Suppressor macrophage (primary cell): ENCODE data around the gene USP10.

ENCODE experiments used
- DNase-seq, 4 experiments: peaks; one replicate each; pipeline ENCODE4 v3.0.0-alpha.2; 2020 to 2022

Gene USP10

DNA sequence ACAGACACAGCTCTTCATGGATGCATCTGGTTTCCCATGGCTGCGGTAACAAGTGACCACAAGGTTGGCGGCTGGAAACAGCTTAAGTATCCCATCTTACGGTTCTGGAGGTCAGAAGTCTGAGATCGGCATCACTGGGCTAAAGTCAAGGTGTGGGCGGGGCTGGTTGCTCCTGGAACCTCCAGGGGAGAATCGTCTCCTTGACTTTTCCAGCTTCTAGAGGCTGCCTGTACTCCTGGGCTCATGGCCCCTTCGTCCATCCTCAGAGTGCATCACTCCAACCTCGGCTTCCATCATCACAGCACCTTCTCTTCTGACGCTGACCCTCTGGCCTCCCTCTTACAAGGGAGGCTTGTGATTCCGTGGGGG, 107.1 kb downstream of the USP10 start:
- no peak for DNase-seq

DNA sequence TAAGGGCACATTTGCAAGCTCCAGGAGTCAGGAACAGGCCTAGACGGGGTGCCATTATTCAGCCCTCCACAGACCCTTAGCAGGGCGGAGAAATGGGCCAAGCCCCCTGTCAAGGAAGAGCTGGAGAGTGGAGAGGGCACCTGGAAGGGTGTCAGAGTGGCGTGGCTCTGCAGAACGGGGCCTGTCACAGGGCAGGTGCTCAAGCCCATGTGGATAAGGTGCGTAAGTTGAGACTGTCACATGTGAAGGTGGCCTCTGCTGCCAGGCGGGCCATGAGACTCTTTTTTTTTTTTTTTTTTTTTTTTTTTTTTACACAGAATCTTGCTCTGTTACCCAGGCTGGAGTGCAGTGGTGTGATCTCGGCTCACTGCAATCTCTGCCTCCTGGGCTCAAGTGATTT, 108.0 kb downstream of the USP10 start:
- peak in 1 of 4 experiments; percentile 1 for DNase-seq

DNA sequence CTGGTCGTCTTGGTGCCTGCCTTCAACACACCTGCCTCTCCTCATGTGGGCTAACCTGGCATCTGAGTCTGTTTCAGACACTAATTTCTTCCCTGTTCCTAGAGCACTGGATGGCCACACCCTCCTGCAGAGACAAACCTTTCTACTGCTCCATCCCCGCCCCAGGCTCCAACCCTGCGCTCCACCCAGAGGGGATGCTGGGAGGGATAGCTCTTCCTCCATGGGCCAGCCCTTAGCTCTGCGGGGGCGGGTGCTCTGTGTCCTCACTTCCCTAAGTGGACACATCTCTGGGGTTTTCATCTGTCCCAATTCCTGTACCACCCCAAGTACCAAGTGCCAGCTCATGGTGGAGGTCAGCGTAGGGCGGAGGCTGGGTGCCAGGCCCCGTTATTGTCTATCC, 109.0 kb downstream of the USP10 start:
- peak; percentile 35 to 87 (median 78) for DNase-seq

DNA sequence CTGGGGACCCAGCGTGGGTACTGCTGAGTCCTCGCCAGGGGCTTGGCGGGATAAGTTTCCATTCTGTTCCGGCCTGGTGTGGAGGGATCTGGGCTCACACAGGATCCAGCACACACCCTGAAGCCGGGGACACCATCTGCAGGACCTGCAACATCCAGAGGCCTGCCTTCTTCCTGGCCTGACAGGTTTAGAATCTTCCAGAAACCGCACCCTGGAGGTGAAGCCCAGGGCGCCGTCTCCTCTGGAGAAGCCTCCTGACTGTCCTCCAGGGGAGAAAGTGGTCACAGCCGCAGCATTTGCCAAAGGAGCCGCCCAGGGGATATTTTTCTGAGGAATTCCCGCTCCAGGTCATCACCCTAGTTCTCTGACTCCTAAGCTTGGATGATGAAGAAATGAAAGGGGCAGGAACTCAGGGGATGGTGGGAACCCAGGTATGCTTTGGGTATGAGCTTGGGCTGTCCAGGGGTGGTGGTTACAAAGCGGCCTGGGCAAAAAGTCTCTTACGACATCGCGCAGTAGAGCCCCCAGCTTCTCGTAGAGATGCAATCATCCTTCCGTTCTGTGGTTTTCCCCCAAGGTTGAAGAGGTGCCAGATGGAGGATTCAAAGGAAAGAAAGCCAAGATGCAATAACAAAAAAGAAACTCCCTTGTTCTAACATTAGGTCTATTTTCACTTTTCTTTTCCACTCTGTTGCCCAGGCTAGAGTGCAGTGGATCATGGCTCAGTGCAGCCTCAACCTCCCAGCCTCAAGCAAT, 110.9 kb downstream of the USP10 start:
- DNase-seq = peak; percentile 26 to 50 (median 44)

DNA sequence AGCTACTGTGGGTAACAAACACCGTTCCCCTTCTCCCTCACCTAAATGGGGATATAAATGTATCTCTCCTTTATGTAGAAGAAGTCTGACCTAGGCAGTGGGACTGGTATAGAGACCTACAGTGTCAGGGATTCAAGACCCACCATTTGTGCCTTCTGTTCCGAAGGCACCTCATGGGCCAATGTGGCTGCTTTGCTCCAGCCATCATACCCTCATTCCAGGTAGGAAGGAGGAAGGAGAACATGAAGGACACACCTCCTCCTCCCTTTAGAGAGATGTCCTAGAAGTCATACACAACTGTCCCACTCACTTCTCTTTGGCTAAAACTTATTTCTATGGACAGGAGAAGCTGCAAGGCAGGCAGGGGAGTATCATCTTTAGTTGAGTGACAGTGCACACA, 111.7 kb downstream of the USP10 start:
- DNase-seq = peak in 1 of 4 experiments; percentile 1

DNA sequence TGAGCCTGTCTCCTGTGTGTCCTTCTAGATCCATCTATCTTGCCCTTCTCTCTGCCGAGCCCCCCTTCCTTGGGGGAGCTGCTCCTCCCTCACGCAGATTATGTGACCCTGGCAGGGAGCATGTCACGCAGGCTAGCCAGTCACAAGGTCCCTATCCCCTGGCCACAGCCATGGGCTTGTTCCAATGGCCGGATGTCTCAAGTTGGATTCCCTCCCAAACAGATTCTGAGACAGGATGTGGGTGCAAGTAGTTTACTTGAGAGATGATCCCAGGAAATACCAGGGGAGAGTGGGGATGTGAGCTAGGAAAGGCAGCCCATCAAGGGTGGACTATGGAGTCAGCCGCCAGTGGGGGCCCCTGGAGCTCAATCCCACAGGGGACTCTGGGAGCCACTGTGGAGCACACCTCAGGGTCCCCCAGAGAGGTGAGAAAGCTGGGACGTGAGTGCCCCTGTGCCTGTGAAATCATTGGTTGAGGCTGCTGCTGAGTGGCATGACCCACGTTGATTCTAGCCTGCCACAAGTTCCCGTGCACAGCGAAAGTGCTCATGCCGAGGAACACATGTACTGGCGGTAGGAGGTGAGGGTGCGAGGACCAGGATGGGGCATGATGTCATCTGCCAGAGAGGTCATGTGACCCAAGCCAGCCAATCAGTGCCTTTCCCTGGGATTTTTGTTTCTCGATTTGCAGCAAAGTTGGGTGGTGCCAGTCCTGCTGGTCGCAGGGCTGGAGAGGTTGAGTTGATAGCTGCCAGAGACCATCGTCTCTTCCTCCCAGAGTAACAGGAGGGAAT, 113.5 kb downstream of the USP10 start:
- peak in 1 of 4 experiments; percentile 3 for DNase-seq

GRCh38 chr16:84815462-84815861, 115.7 kb downstream of the USP10 start:
- no peak for DNase-seq

GRCh38 chr16:84816023-84816422, 116.2 kb downstream of the USP10 start:
- peak in 1 of 4 experiments; percentile 0 for DNase-seq

GRCh38 chr16:84816485-84816884, 116.7 kb downstream of the USP10 start:
- DNase-seq = peak in 1 of 4 experiments; percentile 0

DNA sequence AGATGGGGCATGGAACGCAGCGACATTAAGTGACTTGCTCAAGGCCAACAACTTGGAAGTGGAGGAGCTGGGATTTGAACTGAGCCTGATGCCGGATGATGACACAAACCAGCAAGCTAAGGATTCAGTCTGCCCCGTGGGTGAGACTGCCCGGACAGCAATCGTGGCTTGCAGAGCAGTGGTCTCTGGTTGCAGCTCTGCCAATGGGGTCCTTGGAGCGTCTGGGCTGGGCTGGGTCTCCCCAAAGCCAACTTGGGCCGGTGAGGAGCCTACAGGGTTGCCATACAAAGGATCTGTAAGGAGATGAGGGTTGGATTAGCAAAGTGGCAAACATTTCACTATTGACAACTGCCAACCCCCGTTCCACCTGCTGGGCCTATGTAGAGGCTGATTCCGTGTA, 117.4 kb downstream of the USP10 start:
- peak in 1 of 4 experiments; percentile 1 for DNase-seq

GRCh38 chr16:84817613-84818012, 117.8 kb downstream of the USP10 start:
- no peak for DNase-seq

DNA sequence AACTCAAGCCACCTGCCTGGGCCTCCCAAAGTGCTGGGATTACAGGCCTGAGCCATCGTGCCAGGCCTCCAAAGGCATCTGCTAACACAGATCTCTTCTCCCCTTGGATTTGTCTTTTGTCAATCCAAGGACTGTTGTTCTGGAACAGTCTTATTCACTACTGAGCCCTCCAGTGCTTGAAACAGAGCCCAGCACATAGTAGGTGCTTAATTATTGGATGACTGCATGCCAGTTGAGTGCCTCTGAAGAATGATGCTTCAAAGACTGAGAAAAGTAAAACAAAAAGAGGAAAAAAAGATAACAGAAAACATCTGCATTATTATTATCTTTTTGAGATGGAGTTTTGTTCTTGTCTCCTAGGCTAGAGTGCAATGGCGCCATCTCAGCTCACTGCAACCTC, 118.3 kb downstream of the USP10 start:
- peak in 1 of 4 experiments; percentile 0 for DNase-seq

- DNase-seq = no peak
These were observed 119.3 kb downstream of the USP10 start for GRCh38 chr16:84818989-84819643.

- DNase-seq = peak; percentile 93 to 97 (median 95)
These were observed 120.0 kb downstream of the USP10 start, which contains the start of gene CRISPLD2 for GRCh38 chr16:84819644-84820304. CRISPLD2 (plus strand) TSS chr16:84819985; CDS start chr16:84838496, 18,511 bp downstream.

GRCh38 chr16:84820305-84820684, 120.5 kb downstream of the USP10 start:
- DNase-seq = no peak

DNA sequence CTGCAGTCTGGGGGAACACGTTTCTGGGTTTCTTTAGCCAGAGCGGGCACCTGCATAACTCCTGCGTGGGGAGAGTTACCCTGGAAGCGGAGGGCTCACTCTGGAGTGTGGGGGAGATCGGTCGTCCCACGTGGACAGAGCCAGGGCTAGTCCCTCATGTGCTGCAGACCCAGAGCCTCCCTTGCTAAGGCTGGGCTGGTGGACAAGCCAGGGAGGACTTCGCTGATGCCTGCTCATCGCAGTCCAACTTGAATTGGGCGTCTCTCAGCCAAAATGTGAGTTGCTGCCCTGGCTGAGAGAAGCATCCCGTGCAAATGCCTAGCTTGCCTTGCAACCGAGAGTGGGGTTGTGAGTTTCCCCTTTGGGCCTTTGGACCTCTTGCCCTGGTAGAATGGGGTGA, 121.0 kb downstream of the USP10 start:
- DNase-seq = no peak

GRCh38 chr16:84821179-84821578, 121.4 kb downstream of the USP10 start:
- no peak for DNase-seq

GRCh38 chr16:84821728-84822689, 122.2 kb downstream of the USP10 start:
- peak in 3 of 4 experiments; percentile 38 to 61 (median 57) for DNase-seq

GRCh38 chr16:84822990-84823389, 123.2 kb downstream of the USP10 start:
- no peak for DNase-seq

DNA sequence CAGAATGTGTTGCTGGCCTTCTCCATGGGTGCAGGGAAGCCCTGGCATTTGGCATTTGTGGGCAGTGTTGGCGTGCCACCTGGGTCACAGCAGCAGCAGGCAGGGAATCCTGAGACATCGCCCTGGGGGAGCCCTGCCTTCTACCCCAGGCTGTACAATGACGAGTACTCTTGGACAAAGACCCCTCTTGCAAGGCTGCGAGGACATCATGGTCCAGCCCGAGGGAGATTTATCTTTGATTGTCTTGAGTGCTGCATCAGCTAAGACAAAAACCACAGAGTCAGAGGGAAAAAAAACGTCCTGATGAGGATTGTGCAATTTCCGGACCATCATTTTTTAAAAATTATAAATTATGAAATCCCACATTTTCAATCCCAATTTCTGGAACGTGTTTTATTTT, 123.7 kb downstream of the USP10 start:
- DNase-seq = peak in 1 of 4 experiments; percentile 37

DNA sequence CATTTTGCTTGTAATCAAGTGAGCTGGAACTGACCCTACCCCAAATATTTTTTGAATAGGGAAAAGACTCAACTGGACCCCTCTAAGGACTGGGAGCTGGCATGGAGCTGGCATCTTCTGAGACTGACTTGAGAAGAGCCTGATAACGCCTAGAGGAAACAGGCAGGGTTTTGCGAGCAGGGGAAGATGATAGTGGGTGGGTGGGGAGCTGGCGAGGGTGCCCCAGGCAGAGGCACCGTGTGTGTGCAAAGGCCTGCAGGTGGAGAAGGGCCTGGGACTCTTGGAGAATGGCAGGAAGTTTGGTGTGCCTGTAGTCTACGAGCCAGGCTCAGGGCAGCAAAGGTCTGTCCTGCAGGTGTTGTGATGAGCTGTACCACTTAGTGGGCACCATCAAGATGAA, 124.1 kb downstream of the USP10 start:
- no peak for DNase-seq
